ENCODE data around the gene CASP12. TPM values are rescaled to one million over a fixed set of nuclear protein-coding genes. Genes with fewer than 3 reads are reported as not detected.

Gene CASP12
- total RNA-seq, 1 experiment from 2014 or later = not detected

DNA sequence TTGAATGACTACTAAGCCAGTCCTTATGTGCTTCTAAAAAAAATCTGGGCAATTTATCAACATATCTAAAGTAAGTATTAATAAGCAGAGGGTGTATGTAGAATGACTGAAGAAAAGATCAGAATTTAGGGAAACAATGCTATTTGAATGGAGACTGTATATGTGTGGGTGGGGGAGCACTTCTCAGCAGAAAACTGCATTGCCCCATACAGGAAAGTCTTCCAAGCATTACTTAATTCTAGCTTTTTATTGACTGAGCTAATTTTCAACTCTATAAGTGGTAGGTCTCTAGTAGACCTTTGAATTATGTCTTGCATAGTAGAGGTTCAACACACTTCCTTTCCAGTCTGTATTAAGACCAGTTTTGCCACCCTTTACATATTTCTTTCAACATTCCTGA, 41.7 kb downstream of the CASP12 start:
- Histone ChIP-seq H3K27me3 (no peaks in the 10 kb centered on the region), H3K36me3 (no peaks in the 10 kb centered on the region), H3K9me3 (no peaks in the 10 kb centered on the region), H3K4me3 (no peak overlapping the region)
- no peak for DNase-seq

DNA sequence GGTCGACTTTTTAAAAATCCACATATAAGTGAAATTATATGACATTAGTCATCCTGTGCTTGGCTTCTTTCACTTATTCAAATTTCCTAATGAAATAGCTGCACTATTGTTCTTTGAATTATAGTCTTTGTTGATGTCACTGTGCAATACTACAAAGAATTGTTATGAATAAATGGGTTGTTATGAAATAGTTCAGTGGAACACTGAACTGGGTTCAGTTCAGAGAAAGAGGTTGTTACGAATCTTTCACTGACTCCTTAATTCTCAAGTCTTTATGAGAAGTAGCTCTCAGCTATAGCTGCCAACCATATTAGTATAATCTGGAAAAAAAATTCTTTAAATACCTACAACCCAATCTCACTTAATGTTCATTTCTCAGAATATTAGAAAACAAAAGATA, 42.3 kb downstream of the CASP12 start:
- no peaks in the 10 kb centered on the region for H3K9me3 ChIP-seq

DNA sequence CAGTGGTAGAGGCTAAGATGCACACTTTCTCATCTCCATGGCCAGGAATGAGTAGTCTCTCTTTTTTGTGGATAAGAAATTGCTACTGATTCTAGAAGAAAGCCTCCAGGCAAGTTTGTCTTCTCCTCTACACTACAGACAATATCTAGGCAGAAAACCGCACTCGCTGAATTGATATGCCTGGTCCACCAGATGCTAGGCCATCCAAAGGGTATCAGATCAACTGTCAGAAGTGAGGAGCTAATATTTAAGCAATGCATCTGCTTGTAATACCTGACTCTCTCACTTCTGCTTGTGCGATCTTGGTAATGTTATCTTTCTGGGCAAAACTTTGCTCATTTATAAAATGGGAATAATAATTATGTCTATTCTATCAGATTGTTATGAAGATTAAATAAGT, 45.0 kb downstream of the CASP12 start:
- Histone ChIP-seq H3K36me3 (no peaks in the 10 kb centered on the region), H3K27me3 (no peaks in the 10 kb centered on the region), H3K9me3 (no peaks in the 10 kb centered on the region), H3K4me3 (no peak overlapping the region)
- DNase-seq = no peak

More for the DNA sequence above, 42.3 kb downstream of the CASP12 start:
- no peaks in the 10 kb centered on the region for H3K27me3 ChIP-seq
- H3K36me3 ChIP-seq = no peaks in the 10 kb centered on the region
- DNase-seq = no peak
- no peak overlapping the region for H3K4me3 ChIP-seq

GRCh38 chr11:104852811-104853210, 45.4 kb downstream of the CASP12 start:
- Histone ChIP-seq H3K4me3 (no peak overlapping the region), H3K9me3 (no peaks in the 10 kb centered on the region)
- no peak for DNase-seq

GRCh38 chr11:104846216-104846615, 52.0 kb downstream of the CASP12 start:
- H3K36me3 ChIP-seq = no peaks in the 10 kb centered on the region
- no peak overlapping the region for H3K4me3 ChIP-seq
- no peak for DNase-seq
- no peaks in the 10 kb centered on the region for H3K27me3 ChIP-seq
- H3K9me3 ChIP-seq = no peaks in the 10 kb centered on the region

More at GRCh38 chr11:104852811-104853210, 45.4 kb downstream of the CASP12 start:
- no peaks in the 10 kb centered on the region for H3K27me3 ChIP-seq
- no peaks in the 10 kb centered on the region for H3K36me3 ChIP-seq

- H3K9me3 ChIP-seq = no peaks in the 10 kb centered on the region
- no peak overlapping the region for H3K4me3 ChIP-seq
- DNase-seq = no peak
- no peaks in the 10 kb centered on the region for H3K27me3 ChIP-seq
- H3K36me3 ChIP-seq = no peaks in the 10 kb centered on the region
Observed at GRCh38 chr11:104844451-104844850, 53.8 kb downstream of the CASP12 start.

DNA sequence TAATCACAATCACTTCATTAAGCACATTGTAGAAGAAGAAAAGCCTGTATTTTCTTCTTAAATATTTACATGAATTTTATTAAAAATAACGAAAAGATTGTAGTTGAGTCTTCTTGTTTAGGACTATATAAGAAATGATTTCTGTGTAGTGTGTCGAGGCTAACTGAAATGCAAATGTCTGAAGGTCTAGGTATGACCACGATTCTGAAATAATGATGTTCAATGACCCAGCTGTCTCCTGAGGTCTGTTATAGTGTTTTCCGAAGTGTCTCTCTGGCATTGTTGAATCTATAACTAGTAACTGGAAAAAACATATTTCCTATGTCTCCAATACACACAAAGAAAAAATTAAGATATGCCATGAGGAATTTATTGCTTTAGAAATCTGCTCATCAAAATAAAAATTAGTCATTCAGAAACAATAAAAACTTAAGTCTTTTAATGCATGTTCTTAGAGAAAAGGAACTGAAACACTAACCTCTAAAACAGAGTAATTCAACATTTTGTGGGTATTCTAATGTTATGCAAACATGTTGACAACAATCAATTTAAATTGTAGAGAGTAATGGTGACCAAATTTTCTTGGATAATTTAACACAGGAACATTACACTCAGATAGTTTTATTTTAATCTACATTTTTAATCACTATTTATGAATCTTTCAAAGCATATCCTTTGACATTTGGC, 55.0 kb downstream of the CASP12 start:
- Histone ChIP-seq H3K36me3 (no peaks in the 10 kb centered on the region), H3K9me3 (peaks cover 4% of the 10 kb centered on the region; the same call in 1 of the 2 replicates), H3K4me3 (no peak overlapping the region), H3K27me3 (no peaks in the 10 kb centered on the region)
- no peak for DNase-seq

GRCh38 chr11:104841973-104842525, 56.2 kb downstream of the CASP12 start:
- Histone ChIP-seq H3K9me3 (peaks cover 4% of the 10 kb centered on the region; the same call in 1 of the 2 replicates), H3K4me3 (no peak overlapping the region), H3K36me3 (no peaks in the 10 kb centered on the region), H3K27me3 (no peaks in the 10 kb centered on the region)
- DNase-seq = no peak

GRCh38 chr11:104841185-104841584, 57.1 kb downstream of the CASP12 start:
- no peaks in the 10 kb centered on the region for H3K36me3 ChIP-seq
- no peak for DNase-seq
- H3K9me3 ChIP-seq = peaks cover 4% of the 10 kb centered on the region; the same call in 1 of the 2 replicates
- H3K27me3 ChIP-seq = no peaks in the 10 kb centered on the region
- no peak overlapping the region for H3K4me3 ChIP-seq

DNA sequence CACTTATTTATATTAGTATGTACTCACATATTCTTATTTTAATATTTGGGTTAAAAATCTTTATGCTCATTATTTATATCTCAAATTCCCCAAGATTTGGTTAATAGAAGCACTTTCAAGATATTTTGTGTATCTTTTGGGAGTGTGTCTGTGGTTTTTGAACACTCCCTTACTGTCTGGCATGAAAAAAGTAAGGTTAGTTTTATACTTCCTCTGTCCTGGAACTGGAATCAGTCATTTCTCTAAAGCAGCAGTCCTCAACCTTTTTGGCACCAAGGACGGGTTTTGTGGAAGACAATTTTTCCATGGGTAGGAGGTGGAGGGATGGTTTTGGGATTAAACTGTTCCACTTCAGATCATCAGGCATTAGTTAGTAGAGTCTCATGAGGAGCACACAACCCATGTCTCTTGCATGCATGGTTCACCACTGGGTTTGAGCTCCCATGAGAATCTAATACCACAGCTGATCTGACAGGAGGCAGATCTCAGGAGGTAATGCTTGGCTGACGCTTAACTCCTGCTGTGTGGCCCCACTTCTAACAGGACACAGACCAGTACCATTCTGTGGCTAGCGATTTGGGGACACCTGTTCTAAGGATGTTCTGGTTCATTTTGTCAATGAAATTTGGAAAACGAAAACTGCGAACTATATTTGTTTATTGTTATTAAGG, 60.2 kb downstream of the CASP12 start:
- DNase-seq = no peak

GRCh38 chr11:104836691-104837090, 61.6 kb downstream of the CASP12 start:
- DNase-seq = no peak
- peaks cover 4% of the 10 kb centered on the region; the same call in 1 of the 2 replicates for H3K9me3 ChIP-seq
- no peak overlapping the region for H3K4me3 ChIP-seq
- H3K36me3 ChIP-seq = no peaks in the 10 kb centered on the region
- H3K27me3 ChIP-seq = no peaks in the 10 kb centered on the region

More for the DNA sequence above, 60.2 kb downstream of the CASP12 start:
- Histone ChIP-seq H3K9me3 (peaks cover 4% of the 10 kb centered on the region; the same call in 1 of the 2 replicates), H3K27me3 (no peaks in the 10 kb centered on the region), H3K4me3 (no peak overlapping the region), H3K36me3 (no peaks in the 10 kb centered on the region)

Other genes with a start within 250 kb of the CASP12 start
- 38.6 and 64.4 TPM in 2 replicates for gene CASP4, start 70.1 kb upstream of the CASP12 start, total RNA-seq (2014; rRNA removed; shearing (Covaris generic); ENCODE audit: low replicate concordance)
- gene CASP5, start 124.7 kb upstream of the CASP12 start, total RNA-seq (2014; rRNA removed; shearing (Covaris generic); ENCODE audit: low replicate concordance) = not detected in 2 replicates
- gene CASP1, start 136.7 kb upstream of the CASP12 start, total RNA-seq (2014; rRNA removed; shearing (Covaris generic); ENCODE audit: low replicate concordance) = 0.20 and 2.3 TPM in 2 replicates
- 0.30 TPM in 1 of 2 replicates, not detected in the other for gene CARD16, start 146.9 kb upstream of the CASP12 start, total RNA-seq (2014; rRNA removed; shearing (Covaris generic); ENCODE audit: low replicate concordance)
- gene CARD18, start 241.3 kb upstream of the CASP12 start, total RNA-seq (2014; rRNA removed; shearing (Covaris generic); ENCODE audit: low replicate concordance) = not detected in 2 replicates